ENCODE measurements around the gene STK25.

The STK25 gene

DNA sequence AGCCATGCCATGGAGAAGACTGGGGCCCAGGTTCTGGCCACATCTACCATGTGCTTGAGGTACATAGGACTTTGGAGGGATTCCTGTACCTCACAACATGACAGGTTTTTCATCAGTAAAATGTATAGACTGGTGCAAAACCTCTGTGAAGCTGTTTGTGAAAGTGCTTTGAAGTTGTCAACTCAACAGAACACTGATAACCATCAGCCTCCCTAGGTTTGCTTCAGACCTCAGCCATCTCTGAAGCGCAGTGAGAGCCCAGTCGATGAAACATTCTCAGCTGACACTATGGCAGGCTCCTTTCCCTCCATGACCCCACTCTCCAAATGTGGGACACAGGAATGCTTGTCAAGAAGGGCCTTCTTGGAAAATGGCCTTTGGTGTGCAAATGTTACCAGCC lies 38.6 kb downstream of the STK25 start:
- TF ChIP-seq, protein P1, sequence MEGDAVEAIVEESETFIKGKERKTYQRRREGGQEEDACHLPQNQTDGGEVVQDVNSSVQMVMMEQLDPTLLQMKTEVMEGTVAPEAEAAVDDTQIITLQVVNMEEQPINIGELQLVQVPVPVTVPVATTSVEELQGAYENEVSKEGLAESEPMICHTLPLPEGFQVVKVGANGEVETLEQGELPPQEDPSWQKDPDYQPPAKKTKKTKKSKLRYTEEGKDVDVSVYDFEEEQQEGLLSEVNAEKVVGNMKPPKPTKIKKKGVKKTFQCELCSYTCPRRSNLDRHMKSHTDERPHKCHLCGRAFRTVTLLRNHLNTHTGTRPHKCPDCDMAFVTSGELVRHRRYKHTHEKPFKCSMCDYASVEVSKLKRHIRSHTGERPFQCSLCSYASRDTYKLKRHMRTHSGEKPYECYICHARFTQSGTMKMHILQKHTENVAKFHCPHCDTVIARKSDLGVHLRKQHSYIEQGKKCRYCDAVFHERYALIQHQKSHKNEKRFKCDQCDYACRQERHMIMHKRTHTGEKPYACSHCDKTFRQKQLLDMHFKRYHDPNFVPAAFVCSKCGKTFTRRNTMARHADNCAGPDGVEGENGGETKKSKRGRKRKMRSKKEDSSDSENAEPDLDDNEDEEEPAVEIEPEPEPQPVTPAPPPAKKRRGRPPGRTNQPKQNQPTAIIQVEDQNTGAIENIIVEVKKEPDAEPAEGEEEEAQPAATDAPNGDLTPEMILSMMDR (IDR thresholded peaks at IDR 0.05; ENCODE audit: low read length, missing control alignments), result no peak
- H3K4me3 ChIP-seq (replicated peaks; ENCODE audit: low read depth, low read length), result no peak overlapping the region
- no peak for DNase-seq (ENCODE audit: low read depth)

- no peak for DNase-seq (ENCODE audit: low read depth)
- TF ChIP-seq, protein P1 (IDR thresholded peaks at IDR 0.05; ENCODE audit: low read length, missing control alignments), result no peak
- H3K4me3 ChIP-seq (replicated peaks; ENCODE audit: low read depth, low read length), result no peak overlapping the region
These were observed 40.0 kb downstream of the STK25 start for GRCh38 chr2:241468476-241468781.

- DNase-seq (ENCODE audit: low read depth), result no peak
- TF ChIP-seq, protein P1 (IDR thresholded peaks at IDR 0.05; ENCODE audit: low read length, missing control alignments), result no peak
- no peak overlapping the region for H3K4me3 ChIP-seq (replicated peaks; ENCODE audit: low read depth, low read length)
These were observed 40.5 kb downstream of the STK25 start for GRCh38 chr2:241467777-241468475.

DNA sequence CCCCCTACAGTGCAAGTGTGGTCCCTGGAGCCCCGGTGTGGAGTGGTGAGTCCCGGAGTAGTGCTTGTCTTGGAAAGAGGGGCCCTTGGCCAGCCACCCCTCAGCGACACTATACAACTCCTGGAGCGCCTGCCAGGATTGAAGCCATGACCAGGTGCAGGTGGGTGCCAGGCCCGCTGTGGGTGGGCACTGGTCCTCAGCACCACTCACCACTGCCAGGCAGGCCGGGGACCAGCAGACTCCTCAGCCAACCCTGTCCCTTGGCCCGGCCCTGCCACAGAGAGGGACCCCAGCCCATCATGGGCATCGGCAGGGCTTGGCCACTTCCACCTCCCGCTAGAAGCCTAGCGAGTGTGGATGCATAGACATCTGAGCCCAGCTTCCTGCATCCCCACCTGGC lies 42.2 kb downstream of the STK25 start:
- no peak for DNase-seq (ENCODE audit: low read depth)
- TF ChIP-seq, protein P1 (IDR thresholded peaks at IDR 0.05; ENCODE audit: low read length, missing control alignments), result no peak
- no peak overlapping the region for H3K4me3 ChIP-seq (replicated peaks; ENCODE audit: low read depth, low read length)

DNA sequence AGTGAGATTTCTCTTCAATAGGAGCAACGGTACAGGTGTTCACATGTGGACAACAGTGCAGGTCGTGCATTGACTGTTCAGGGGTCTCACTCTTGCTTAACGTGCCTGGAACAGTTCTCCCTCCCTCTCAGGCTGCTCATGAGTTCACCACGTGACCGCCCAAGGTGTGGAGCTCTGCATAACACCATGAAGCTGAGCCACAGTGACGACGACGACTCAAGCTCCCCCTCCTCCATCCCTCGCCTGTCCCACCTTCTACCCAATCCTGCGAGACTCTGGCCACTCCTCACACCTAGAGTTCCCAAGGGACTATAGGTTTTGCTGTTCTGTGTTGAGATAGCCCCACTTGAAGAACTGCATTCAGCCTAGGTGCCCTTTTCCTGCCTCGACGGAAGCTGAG lies 42.8 kb downstream of the STK25 start:
- TF ChIP-seq, protein P1 (IDR thresholded peaks at IDR 0.05; ENCODE audit: low read length, missing control alignments), result no peak
- no peak for DNase-seq (ENCODE audit: low read depth)
- no peak overlapping the region for H3K4me3 ChIP-seq (replicated peaks; ENCODE audit: low read depth, low read length)

- DNase-seq (ENCODE audit: low read depth), result no peak
- no peak overlapping the region for H3K4me3 ChIP-seq (replicated peaks; ENCODE audit: low read depth, low read length)
- TF ChIP-seq, protein P1 (IDR thresholded peaks at IDR 0.05; ENCODE audit: low read length, missing control alignments), result no peak
These were observed 44.9 kb downstream of the STK25 start for GRCh38 chr2:241463276-241464135.

Measured in fibroblast of pulmonary artery (primary cell).